Measurements from ENCODE around the gene ERFE.

DNA sequence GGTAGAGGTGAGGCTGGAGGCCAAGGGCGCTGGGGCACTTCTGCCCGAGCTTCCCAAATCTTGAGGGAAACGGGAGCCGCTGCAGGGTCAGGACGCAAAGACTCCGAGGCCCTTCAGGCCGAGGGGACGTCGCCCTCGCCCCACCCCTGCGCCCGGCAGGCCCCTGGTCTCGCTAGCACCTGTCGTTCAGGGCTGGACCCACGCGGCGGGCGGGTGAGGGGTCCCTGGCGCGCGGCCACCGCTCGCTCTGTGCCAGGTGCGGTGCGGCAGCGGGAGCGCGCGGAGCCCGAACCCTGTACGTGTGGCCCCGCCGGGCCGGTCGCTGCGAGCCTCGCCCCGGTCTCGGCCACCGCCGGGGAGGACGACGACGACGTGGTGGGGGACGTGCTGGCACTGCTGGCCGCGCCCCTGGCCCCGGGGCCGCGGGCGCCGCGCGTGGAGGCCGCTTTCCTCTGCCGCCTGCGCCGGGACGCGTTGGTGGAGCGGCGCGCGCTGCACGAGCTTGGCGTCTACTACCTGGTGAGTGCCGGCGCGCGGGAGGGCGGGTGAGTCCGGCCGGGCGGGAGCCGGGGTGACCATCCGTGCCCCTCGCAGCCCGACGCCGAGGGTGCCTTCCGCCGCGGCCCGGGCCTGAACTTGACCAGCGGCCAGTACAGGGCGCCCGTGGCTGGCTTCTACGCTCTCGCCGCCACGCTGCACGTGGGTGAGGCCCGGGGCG, 4.9 kb downstream of the ERFE start:
- TF ChIP-seq EZH2 (IDR thresholded peaks at IDR 0.05) (peak; percentile 87), CTCF (IDR thresholded peaks at IDR 0.05) (no peak)
